HepG2 (cell line): ENCODE measurements around the gene TENT4B.

Source experiments
- CENPX ChIP-seq: sonication (generic); formaldehyde crosslinking; IDR thresholded peaks from 2 replicates; pipeline ENCODE4 v1.9.0; 2021; ENCODE audit warnings: mild to moderate bottlenecking, missing genetic modification reagents, moderate library complexity
- FOXM1 ChIP-seq: sonication (generic); formaldehyde crosslinking; IDR thresholded peaks from 2 replicates; pipeline ENCODE4 v1.5.0; 2020; ENCODE audit warnings: missing genetic modification reagents
- IRF1 ChIP-seq: sonication (generic); formaldehyde crosslinking; IDR thresholded peaks from 2 replicates; pipeline ENCODE4 v1.4.0; 2020; ENCODE audit warnings: low read depth, mild to moderate bottlenecking, missing genetic modification reagents
- MAZ ChIP-seq, 2 experiments: sonication (generic) in 1 of 2; formaldehyde crosslinking in 1 of 2; IDR thresholded peaks; 2 replicates each; pipeline versions ENCODE4 v1.5.0 to v1.6.1; 2012 to 2020; ENCODE audit warnings: low read depth in 2 of 2, mild to moderate bottlenecking in 2 of 2, borderline replicate concordance in 1 of 2, improper control_type of control experiment in 1 of 2, low read length in 1 of 2, missing genetic modification reagents in 1 of 2, moderate library complexity in 1 of 2
- PHB2 ChIP-seq: fragments of 450-650 bp; IDR thresholded peaks from 2 replicates; pipeline ENCODE4 v1.6.1; 2018; ENCODE audit not compliant: partially characterized antibody
- POLR2AphosphoS5 ChIP-seq: IDR thresholded peaks from 2 replicates; pipeline ENCODE4 v1.6.1; 2012; ENCODE audit warnings: low read depth, low read length
- SSRP1 ChIP-seq: IDR thresholded peaks from 2 replicates; pipeline ENCODE4 v1.6.1; 2016; ENCODE audit warnings: control low read depth
- ZNF138 ChIP-seq: sonication (generic); formaldehyde crosslinking; IDR thresholded peaks from 2 replicates; pipeline ENCODE4 v1.5.0; 2020; ENCODE audit warnings: mild to moderate bottlenecking, low read depth, missing genetic modification reagents

- TF ChIP-seq PHB2 (no peak), MAZ (IDR thresholded peaks at IDR 0.05; ENCODE audit: borderline replicate concordance, low read depth, low read length) (no peak), MAZ (CRISPR knock-in tag; IDR thresholded peaks at IDR 0.05; ENCODE audit: low read depth) (no peak), IRF1 (CRISPR knock-in tag) (no peak), CENPX (CRISPR knock-in tag) (no peak), ZNF138 (CRISPR knock-in tag) (no peak), POLR2AphosphoS5 (no peak), SSRP1 (CRISPR knock-in tag) (no peak), FOXM1 (CRISPR knock-in tag) (no peak)
Observed at GRCh38 chr16:50273382-50273690, 120.2 kb downstream of the TENT4B start.
